GM18502 (cell line): Measurements from ENCODE around the gene PKIG.
"Not testable (repeated sequence)": the region's sequence is repeated elsewhere in the genome, so short reads cannot be mapped to it uniquely, and the experiment has no call there.

Experiments
- ATAC-seq: cut with Tn5 transposase; IDR thresholded peaks from one replicate; pipeline ENCODE4 v1.9.1; 2021; ENCODE audit warnings: mild to moderate bottlenecking; ENCODE audit not compliant: unreplicated experiment, poor library complexity

Gene PKIG

GRCh38 chr20:44582311-44583025 lies at the start of gene PKIG:
Gene PKIG (plus strand): TSS chr20:44582579. CDS start chr20:44614557, 31,978 bp downstream.
- no peak for ATAC-seq

DNA sequence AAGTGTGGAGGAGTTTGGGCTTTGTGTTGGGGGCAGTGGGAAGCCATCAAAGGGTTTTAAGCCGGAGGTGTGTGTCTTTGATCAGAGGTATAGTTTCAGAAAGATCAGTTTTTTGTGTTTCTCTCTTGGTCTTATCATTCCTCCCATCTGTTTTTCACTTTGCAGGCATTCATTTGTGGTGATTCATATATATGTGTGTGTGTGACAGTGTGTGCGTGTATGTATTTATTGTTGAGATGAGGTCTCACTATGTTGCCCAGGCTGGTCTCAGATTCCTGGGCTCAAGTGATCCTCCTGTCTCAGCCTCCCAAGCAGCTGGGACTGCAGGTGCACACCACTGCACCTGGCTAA lies 49.4 kb upstream of the PKIG start:
- no peak for ATAC-seq

DNA sequence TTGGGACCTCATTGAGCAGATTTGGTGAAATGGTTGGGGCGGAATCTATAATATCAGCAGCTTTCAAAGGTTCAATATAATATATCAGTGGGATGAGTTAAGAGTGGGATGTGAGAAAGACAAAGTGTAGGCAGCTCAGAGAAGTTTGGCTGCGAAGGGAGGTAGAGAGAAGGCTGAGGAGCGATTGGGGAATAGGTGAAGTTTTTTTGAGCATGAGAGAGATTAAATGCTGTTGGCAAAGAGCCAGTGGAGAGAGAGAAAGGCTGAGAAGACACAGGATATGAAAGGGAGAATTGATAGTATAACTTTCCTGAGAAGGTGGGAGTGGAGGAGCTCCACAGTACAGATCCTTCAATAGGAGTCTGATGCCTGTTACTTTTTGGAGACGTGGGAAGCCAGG lies 48.5 kb upstream of the PKIG start:
- ATAC-seq = no peak

DNA sequence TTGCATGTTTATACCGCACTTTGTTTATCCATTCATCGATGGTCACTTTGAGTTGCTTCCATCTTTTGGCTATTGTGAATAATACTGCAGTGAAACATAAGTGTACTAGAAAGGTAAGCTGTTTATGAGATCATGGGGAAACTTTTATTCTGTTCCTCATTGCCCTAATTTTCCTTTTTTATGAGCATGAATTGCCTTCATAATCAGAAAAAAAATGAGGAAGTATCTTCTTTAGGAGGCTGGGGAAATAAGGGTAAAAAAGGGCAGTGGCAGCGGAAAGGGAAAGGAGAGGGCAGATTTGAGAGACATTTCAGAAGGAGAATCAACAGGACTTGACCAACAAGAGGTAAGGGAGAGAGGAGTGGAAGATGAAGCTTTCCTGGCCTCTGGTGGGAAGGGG lies 46.2 kb upstream of the PKIG start:
- ATAC-seq = no peak

GRCh38 chr20:44537993-44538392 lies 44.4 kb upstream of the PKIG start:
- ATAC-seq = no peak

GRCh38 chr20:44540834-44541233 lies 41.5 kb upstream of the PKIG start:
- no peak for ATAC-seq

DNA sequence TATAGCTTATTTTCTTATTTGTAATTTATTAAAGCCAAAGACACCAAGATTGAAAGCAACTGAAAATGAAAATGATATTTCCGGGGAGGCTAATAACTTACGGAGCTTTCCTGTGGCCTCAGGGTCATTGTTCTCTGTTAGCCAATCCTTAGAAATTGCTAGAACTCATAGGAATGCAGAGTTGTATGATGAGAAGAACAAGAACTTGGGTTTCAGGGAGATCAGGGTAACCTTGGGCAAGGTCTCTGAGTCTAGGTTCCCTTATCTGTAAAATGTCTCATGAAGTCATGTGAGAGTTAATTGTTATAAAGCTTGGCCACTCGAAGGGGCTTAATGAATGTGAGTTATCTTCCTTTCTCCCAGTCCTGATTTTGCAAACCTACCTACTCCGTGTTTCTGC lies 40.4 kb upstream of the PKIG start:
- no peak for ATAC-seq

- no peak for ATAC-seq
Observed at GRCh38 chr20:44542890-44543289, 39.5 kb upstream of the PKIG start.

- ATAC-seq = no peak
Observed at GRCh38 chr20:44543358-44543757, 39.0 kb upstream of the PKIG start.

DNA sequence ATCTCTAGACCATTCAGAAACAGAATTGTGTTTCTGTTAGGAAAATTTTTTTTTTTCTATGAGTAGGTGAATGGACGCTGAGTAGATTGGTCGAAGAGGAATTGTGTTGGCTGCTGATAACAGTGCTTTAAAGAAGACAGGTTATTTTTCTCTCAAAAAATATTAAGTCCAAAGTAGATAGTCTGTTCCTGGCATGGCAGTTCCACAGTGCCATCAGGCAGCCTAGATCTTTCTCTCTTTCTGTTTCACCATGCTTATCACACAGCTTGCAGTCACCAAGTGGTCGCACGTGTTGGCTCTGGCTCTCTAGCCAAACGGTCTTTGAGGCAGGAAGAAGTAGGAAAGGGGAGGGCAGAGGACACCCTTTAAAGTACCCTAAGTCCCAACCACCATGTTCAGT lies 38.1 kb upstream of the PKIG start:
- no peak for ATAC-seq

- no peak for ATAC-seq
Observed at GRCh38 chr20:44547419-44547818, 35.0 kb upstream of the PKIG start.

- ATAC-seq = no peak
Observed at GRCh38 chr20:44549123-44549522, 33.3 kb upstream of the PKIG start.

GRCh38 chr20:44552050-44552449 lies 30.3 kb upstream of the PKIG start:
- no peak for ATAC-seq

- ATAC-seq = no peak
Observed at GRCh38 chr20:44552568-44552949, 29.8 kb upstream of the PKIG start.

DNA sequence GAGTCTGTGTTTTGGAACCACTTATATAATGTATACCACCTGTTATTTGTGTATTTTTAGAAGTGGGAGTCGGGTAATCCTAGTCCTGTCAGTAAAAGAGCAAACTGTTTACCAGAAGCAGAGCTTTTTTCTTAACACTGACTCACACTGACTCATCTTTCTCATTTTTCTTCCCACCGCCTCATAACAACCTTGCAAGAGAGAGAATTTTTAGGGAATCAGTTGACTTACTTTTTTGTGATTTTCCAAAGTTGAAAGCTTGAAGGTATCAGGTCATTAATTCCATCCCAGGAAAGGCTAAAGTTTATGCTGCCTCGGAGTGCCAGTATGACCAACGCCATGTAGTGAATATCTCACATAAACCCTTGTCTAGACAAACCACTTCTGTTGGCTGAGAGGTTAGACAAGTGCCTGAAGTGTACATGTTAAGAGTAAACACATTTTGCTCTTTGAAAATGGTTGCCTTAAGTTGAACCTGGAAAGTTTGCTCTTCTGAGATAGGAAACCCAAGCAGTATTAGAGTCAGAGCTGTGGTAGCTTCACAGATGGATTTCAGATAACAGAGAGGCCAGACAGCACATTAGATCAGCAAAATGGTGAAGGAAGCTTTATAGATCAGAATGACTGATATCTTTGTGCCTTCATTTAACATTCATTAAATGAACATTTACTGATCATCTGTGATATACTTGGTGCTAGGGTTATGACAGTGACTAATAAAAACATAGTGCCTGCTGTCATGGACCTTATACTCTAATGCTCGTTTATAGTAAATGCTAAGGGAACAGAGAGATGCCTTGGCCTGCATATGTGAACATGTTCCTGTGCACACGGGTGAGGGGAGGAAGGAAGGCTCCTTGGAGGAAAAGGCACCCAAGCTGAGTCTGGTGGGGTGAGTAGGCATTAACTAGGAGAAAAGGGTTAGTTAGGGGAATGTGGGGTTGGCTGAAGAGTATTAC lies 29.1 kb upstream of the PKIG start:
- no peak for ATAC-seq

DNA sequence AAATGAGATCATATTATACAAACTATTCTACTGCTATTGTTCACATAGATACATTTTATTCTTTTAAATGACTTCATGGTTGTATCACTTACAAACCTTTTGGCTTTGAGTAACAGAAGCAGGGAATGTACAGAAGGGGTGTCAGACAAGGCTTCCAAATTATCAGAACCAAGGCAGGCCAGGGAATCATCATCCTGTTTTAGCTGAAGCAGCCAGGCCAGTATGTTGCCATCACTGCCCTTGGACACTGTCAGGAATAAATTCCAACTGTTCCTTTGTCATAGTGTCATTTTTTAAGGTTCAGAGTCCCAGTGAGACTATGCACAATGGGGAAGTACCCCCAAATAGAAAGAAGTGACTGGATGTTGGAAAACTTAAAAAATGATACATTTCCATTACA lies 23.1 kb upstream of the PKIG start:
- ATAC-seq = no peak

GRCh38 chr20:44560229-44560628 lies 22.1 kb upstream of the PKIG start:
- no peak for ATAC-seq

DNA sequence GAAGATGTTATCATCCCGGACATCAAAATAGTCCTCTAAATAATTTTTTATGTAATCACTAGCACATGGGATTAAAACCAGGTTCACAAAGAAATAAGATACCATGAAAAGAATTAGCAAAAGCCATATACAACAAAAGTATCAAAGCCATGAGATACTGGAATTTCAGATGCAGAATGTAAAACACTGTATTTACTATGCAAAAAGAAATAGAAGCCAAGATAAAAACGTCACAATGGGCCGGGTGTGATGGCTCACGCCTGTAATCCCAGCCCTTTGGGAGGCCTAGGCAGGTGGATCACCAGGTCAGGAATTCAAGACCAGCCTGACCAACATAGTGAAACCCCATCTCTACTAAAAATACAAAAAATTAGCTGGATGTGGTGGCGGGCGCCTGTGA lies 21.6 kb upstream of the PKIG start:
- ATAC-seq = not testable (repeated sequence)

DNA sequence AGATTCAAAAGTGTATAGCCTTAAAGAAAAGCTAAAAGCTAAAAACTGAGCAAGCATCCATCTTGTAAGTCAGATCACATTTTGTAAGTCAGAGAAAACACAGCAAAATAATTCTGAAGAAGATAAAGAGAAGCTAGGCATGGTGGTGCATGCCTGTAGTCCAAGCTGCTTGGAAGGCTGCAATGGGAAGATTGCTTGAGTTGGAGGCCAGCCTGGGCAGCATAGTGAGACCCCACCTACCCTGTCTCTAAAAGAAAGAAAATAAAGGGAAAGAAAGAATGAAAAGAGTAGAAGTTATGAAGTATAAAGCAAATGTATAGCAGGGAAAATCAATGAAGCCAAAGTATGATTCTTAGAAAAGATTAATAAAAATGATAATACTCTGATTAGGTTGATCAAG lies 20.5 kb upstream of the PKIG start:
- no peak for ATAC-seq

- no peak for ATAC-seq
Observed at GRCh38 chr20:44566018-44566417, 16.4 kb upstream of the PKIG start.

DNA sequence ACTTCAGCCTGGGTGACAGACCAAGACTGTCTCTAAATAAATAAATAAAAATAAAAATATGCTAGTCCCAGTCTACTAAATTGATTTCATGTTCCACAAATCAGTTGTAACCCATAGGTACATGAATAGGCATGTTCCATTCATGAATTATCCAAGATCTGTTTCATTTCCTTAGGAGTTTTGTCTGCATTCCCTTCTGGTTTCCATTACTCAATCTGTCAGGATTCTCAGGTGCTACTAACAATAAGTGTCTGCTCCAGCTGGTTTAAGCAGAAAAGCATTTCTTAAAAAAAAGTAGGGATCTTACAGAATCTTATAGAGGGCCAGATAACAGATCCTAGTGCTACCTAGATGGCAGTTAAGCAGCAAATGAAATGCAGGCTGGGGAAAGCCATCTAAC lies 15.6 kb upstream of the PKIG start:
- ATAC-seq = no peak

DNA sequence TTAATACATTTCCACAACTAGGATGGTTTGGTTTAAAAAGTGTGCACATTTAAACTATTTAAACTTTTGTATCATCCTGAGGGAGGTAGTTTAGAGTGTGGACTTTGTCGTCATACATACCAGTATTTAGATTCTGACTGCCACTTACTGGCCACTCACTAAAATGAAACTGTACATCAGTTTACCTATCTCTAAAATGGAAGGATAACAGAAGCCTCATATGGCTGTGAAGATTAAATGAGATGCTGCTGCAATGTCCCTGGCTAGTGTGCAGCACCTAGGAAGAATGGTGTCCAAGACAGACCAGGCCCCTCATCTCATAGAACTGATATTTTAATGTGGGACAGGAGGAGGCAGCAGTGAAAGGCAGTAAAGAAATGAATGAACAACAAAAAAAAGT lies 12.0 kb upstream of the PKIG start:
- ATAC-seq = no peak
